Right ventricle myocardium inferior (tissue), 1 donor: ENCODE data around the gene BCAS3. TPM values are rescaled to one million over a fixed set of nuclear protein-coding genes. Genes with fewer than 3 reads are reported as not detected.

Experiments
- ATAC-seq: fragments of 200-7000 bp; cut with Tn5 transposase; one replicate; pipeline ENCODE4 v1.9.1; 2020; ENCODE audit warnings: mild to moderate bottlenecking, moderate library complexity
- DNase-seq: peaks from one replicate; pipeline ENCODE4 v3.0.0; 2021; ENCODE audit errors: missing footprints
- intact Hi-C: fragments of 100-400 bp; cut with DNase I; formaldehyde crosslinking; loops from one replicate; pipeline ENCODE4 v1.11.0; 2022
- total RNA-seq: library from RNA; stranded (reverse); fragmentation: NEBNext Ultra II Directional; extraction: Animal tissue kit (Norgen Biotek cat#: 25700); gene quantifications from one replicate; pipeline ENCODE4 v1.2.1, GENCODE V29; 2021
- donor health status: DM: no; HTN: yes; CAD: no; lungs with severe emphysema.

BCAS3 gene
- total RNA-seq, 1 donor from 2014 or later = 13.3 TPM

- intact Hi-C loops = no loop called here
- DNase-seq (no peak), ATAC-seq (no peak)
These were observed 501.7 kb downstream of the BCAS3 start for GRCh38 chr17:61179380-61179806.

- intact Hi-C loops = no loop called here
- ATAC-seq (no peak), DNase-seq (no peak)
These were observed 506.1 kb downstream of the BCAS3 start for GRCh38 chr17:61183793-61184192.

GRCh38 chr17:61185385-61185784 is 507.7 kb downstream of the BCAS3 start:
- intact Hi-C loops = no loop called here

GRCh38 chr17:61187038-61187437 is 509.4 kb downstream of the BCAS3 start:
- DNase-seq (no peak), ATAC-seq (no peak)
- intact Hi-C loops = no loop called here

More at GRCh38 chr17:61185385-61185784, 507.7 kb downstream of the BCAS3 start:
- no peak for ATAC-seq
- no peak for DNase-seq

- intact Hi-C loops = no loop called here
- DNase-seq (no peak), ATAC-seq (no peak)
These were observed 510.4 kb downstream of the BCAS3 start for GRCh38 chr17:61188081-61188480.

- intact Hi-C loops = no loop called here
- ATAC-seq = no peak
- DNase-seq = no peak
These were observed 512.3 kb downstream of the BCAS3 start for GRCh38 chr17:61189968-61190367.

- DNase-seq (no peak), ATAC-seq (no peak)
- intact Hi-C loops = no loop called here
These were observed 518.7 kb downstream of the BCAS3 start for GRCh38 chr17:61196302-61196704.

- ATAC-seq (no peak), DNase-seq (no peak)
- intact Hi-C loops = no loop called here
These were observed 519.1 kb downstream of the BCAS3 start for GRCh38 chr17:61196799-61197198.

- ATAC-seq (no peak), DNase-seq (no peak)
- intact Hi-C loops = loop anchor here (10.0 kb wide), 1 partner anchor 115 kb away; no protein-coding TSS in a partner anchor
These were observed 522.0 kb downstream of the BCAS3 start for GRCh38 chr17:61199431-61200338.

- ATAC-seq = no peak
- DNase-seq = no peak
- intact Hi-C loops = loop anchor here (10.0 kb wide), 1 partner anchor 114 kb away; no protein-coding TSS in a partner anchor
These were observed 522.7 kb downstream of the BCAS3 start for GRCh38 chr17:61200339-61200715.

GRCh38 chr17:61201211-61201610 is 523.6 kb downstream of the BCAS3 start:
- intact Hi-C loops = loop anchor here (10.0 kb wide), 1 partner anchor 114 kb away; no protein-coding TSS in a partner anchor
- DNase-seq (no peak), ATAC-seq (no peak)

GRCh38 chr17:61202564-61202963 is 524.9 kb downstream of the BCAS3 start:
- DNase-seq (no peak), ATAC-seq (no peak)
- intact Hi-C loops = loop anchor here (10.0 kb wide), 1 partner anchor 112 kb away; no protein-coding TSS in a partner anchor

GRCh38 chr17:61203671-61204131 is 526.0 kb downstream of the BCAS3 start:
- intact Hi-C loops = loop anchor here (10.0 kb wide), 1 partner anchor 111 kb away; no protein-coding TSS in a partner anchor
- DNase-seq = no peak
- ATAC-seq = no peak

- no peak for DNase-seq
- intact Hi-C loops = loop anchor here (10.0 kb wide), 1 partner anchor 110 kb away; no protein-coding TSS in a partner anchor
- no peak for ATAC-seq
These were observed 526.8 kb downstream of the BCAS3 start for GRCh38 chr17:61204456-61204855.

- intact Hi-C loops = loop anchor here (5.0 to 10.0 kb wide), 2 partner anchors 109 to 203 kb away; no protein-coding TSS in a partner anchor
- no peak for DNase-seq
- ATAC-seq = no peak
These were observed 527.8 kb downstream of the BCAS3 start for GRCh38 chr17:61205401-61205800.

- ATAC-seq (no peak), DNase-seq (no peak)
- intact Hi-C loops = loop anchor here (5.0 to 10.0 kb wide), 2 partner anchors 109 to 204 kb away; no protein-coding TSS in a partner anchor
These were observed 528.3 kb downstream of the BCAS3 start for GRCh38 chr17:61205931-61206330.

- intact Hi-C loops = loop anchor here (5.0 to 10.0 kb wide), 2 partner anchors 108 to 205 kb away; no protein-coding TSS in a partner anchor
- DNase-seq = no peak
- ATAC-seq = no peak
These were observed 529.3 kb downstream of the BCAS3 start for GRCh38 chr17:61206922-61207321.

GRCh38 chr17:61208301-61209105 is 530.9 kb downstream of the BCAS3 start:
- no peak for DNase-seq
- ATAC-seq = peak; percentile 44
- intact Hi-C loops = loop anchor here (5.0 to 10.0 kb wide), 2 partner anchors 106 to 206 kb away; no protein-coding TSS in a partner anchor

- ATAC-seq (peak; percentile 55), DNase-seq (no peak)
- intact Hi-C loops = loop anchor here (5.0 to 10.0 kb wide), 2 partner anchors 106 to 207 kb away; no protein-coding TSS in a partner anchor
These were observed 531.4 kb downstream of the BCAS3 start for GRCh38 chr17:61209106-61209439.
